GM19043 (cell line): ENCODE results near the gene NDUFB2.
"Not testable (repeated sequence)": the region's sequence is repeated elsewhere in the genome, so short reads cannot be mapped to it uniquely, and the experiment has no call there.

Experiments
- ATAC-seq: cut with Tn5 transposase; IDR thresholded peaks from one replicate; pipeline ENCODE4 v1.9.1; 2021; ENCODE audit warnings: low read depth; ENCODE audit not compliant: unreplicated experiment

NDUFB2 gene

GRCh38 chr7:140688341-140688740 is 8.2 kb upstream of the NDUFB2 start:
- no peak for ATAC-seq

DNA sequence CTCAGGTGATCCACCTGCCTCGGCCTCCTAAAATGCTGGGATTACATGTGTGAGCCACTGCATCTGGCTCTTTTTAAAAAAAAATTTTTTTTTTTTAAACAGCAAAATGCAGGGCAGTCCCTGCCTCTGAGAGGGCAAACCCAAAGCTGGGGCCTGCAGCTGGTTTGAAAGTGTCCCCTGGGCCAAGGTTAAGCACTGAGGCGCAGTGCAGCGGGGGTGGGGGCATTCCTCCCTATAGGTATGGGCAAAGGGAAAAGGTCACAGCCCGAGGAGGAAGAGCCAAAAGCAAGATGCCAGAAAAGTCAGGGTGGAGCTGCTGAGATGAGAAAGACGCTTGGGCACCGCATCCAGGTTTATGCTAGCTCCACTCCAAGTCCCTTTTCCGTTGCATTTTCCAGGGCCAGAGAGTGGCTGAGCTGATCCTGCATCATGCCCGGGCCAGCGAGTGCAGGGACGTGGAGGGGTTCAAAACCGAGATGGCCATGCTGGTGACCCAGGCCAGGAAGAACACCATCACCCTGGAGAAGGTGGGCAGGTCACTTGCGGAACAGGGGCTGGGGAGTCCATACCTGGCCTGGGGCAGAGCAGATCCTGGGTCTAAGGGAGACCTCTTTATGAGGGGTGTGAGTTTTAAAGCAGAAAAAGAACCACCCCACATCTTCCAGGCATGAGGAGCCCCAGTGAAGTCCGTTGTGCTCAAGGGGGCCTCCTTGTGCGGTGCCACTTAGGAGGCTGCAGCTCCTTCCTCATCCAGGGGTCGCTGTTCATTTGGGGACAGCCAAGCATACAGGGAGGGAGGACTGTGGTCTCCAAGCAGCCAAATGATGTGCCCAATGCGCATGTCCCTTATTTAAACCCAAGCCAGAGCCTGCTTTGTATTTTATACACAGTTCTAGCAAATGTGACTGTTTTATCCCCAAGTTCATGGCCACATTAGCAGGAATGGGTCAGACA is 7.0 kb upstream of the NDUFB2 start:
- ATAC-seq, result no peak

DNA sequence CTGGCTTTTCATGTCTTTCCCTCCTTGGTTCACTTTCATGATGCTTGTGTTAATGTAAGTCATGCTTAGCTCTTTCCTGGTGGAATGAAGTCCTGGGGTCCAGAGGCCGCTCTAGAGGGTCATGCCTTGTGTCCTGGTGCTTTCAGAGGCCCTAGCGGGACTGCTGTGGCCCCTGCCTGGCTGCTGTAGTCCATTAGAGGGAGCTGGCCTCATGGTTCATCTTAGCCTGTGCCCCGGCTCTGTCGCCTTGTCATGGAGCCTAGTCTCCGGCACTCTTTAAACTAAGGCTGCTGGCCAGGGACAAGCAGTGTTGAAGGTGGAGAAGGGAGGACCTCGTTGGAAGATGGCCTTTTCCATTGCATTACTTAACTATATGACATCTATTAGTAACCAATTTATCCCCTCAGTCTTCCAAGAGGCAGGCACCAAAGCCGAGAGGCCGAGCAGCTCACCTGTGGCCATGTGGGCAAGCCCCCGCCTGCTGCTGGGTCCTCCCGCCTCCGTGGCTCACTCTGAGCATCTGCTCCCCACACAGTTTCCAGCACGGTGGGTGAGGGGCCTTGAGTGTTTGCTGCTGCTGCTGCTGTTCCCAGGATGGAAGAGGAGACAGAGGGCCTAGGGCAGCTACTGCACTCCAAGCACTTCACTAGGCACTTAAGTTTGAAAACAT is 5.0 kb upstream of the NDUFB2 start:
- ATAC-seq, result no peak

- not testable (repeated sequence) for ATAC-seq
These were observed 2.7 kb upstream of the NDUFB2 start for GRCh38 chr7:140693849-140694248.

DNA sequence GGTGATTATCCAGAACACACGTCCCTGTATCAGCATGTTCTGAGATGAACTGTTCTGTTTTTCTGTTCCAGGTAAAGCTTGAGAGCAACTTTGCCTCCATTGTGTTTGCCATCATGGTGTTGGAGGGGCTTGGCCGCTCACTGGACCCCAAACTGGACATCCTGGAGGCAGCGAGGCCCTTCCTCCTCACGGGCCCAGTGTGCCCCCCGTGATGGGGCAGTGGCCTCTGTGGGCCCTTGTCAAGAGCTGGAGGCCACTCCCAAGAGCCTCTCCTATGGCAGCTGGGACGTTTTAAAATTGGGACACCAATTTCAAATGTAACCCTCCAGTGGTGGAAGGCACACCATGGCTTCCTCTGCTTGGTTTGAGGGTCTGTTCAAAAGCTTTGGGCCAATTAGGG is 1.9 kb upstream of the NDUFB2 start:
- no peak for ATAC-seq

DNA sequence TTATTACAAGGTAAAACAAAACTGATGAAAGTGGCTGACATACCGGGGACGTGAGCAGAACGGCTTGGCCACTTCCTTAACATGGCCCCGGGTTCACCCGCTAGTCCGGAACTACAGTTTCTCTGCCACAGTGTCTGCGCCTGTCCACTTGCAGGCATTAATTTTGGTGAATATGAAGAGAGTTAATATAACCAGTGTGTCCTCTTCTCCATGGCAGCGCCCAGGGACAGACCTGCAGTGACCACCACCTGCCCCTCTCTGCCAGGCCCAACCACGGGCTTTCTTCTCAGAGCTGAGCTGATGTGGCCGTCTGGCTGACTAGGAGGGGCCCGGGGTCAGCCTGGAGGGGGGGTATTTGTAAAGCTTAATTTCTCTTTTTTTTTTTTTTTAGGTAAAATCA is 1.1 kb upstream of the NDUFB2 start:
- ATAC-seq, result no peak

GRCh38 chr7:140696024-140696679 is 356 bp upstream of the NDUFB2 start:
- no peak for ATAC-seq

GRCh38 chr7:140697447-140698143 is 1.1 kb downstream of the NDUFB2 start:
- ATAC-seq, result no peak

DNA sequence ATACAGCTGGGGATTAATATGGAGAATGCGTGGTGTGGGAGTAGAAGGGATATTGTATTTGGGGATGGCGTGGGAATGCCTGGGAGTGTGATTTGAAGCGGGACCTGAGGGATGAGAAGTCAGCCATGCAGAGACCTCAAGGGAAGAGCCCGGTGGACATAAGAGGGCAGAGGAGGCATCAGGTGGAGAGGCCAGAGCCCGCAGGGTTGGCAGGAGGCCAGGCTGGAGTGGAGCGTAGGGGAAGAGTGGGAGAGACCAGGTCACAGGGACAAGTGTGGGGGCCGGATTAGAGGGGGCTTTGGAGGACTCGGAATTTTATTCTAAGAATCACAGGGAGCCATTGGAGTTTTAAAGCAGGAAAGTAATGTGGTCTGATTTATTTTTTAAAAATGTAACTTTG is 2.0 kb downstream of the NDUFB2 start:
- no peak for ATAC-seq

- ATAC-seq, result no peak
These were observed 6.3 kb downstream of the NDUFB2 start for GRCh38 chr7:140702774-140703173.

DNA sequence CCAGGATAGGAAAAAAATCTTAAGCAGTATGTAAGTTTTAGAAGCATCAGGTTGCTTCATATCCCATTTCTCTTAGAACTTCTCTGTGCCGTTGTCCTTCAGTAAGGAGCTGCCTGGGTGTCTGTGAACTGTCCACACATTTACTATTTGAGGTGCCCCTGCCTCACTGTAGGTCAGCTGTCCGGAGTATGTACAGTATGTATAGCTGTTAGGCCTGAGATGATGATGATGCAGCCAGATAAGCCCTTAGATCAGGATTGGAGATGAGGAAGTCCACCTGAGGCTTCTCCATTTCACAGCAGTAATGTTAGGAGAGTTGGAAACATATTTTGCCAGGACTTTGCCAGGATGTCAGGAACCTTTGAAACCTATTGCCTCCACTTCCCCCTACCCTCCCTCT is 7.7 kb downstream of the NDUFB2 start:
- no peak for ATAC-seq

DNA sequence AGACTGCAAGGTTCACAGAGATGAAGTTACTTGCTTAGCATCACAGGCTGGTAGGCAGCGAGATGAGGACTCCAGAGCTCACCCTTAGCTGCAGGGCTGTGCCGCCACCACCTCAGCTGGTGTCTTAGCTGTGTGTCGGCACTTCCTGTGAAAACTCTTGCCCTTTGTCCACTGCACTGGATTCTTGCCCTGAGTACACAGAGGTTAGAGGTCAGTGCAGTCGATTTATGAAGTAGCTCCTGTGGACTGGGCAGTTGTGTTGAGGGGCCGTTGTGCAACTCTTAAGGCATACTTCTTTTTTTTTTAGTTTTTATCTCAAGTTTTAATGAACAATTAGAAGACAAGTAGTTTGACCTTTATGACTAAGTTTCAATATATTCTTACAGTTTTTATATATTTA is 10.6 kb downstream of the NDUFB2 start:
- ATAC-seq, result no peak

- not testable (repeated sequence) for ATAC-seq
These were observed 12.3 kb downstream of the NDUFB2 start for GRCh38 chr7:140708764-140709163.

DNA sequence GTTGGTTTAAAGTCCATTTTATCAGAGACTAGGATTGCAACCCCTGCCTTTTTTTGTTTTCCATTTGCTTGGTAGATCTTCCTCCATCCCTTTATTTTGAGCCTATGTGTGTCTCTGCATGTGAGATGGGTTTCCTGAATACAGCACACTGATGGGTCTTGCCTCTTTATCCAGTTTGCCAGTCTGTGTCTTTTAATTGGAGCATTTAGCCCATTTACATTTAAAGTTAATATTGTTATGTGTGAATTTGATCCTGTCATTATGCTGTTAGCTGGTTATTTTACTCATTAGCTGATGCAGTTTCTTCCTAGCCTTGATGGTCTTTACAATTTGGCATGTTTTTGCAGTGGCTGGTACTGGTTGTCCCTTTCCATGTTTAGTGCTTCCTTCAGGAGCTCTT is 15.9 kb downstream of the NDUFB2 start:
- not testable (repeated sequence) for ATAC-seq

- no peak for ATAC-seq
These were observed 18.0 kb downstream of the NDUFB2 start for GRCh38 chr7:140714331-140715040.

DNA sequence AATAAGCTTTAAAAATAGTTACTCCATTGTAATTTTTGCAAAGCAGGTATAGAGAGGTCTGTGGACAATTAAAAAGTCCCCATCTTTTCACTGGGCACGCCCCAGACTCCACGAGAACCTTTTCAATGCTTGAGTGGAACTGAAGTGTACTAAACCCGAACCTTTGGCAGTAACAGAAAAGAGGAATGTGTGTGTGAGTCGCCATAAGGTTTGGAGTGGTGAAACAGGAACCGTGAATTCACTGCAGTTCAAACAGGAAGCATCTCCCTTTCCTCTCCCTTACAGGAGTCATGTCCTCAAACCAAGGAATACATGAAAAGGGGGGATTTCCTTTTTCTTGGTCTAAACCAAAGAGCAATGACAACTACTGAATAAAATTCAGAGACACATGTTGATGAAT is 23.2 kb downstream of the NDUFB2 start:
- ATAC-seq, result no peak

DNA sequence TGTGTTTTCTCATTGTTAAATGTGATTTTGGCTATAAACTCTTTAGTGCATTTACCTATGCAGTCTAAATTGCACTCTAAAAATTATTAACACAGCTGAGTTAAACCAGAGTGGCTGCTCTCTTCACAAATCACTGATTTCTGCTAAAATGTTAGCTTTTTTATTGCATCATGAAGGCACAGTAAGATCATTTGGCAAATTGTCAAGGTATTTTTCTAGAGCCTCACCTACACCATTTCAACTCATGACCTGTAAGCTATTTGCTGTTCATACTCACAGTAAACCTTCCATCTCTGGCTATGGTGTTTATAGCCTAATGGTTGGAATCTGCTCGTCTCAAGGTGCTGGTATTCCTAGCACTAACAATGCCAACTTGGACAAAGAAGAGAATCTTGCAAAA is 25.7 kb downstream of the NDUFB2 start:
- no peak for ATAC-seq

DNA sequence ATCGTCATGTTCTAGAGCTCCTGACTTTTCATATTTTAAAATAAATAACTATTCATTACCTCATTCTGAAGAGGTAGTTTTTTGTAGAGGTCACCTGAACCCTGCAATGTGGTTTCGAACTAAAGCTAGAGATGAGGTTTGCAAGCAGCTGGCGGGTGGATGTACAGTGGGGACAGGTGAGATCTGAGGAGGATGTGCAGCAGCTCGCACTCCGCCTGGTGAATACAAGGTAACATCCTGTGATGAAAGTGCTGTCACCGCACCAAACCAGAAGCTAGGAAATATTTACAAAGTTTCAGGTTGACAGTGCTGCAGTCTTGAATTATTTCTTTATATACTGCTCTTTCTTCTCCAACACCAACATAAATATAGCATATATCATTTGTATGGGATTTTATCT is 26.5 kb downstream of the NDUFB2 start:
- no peak for ATAC-seq

DNA sequence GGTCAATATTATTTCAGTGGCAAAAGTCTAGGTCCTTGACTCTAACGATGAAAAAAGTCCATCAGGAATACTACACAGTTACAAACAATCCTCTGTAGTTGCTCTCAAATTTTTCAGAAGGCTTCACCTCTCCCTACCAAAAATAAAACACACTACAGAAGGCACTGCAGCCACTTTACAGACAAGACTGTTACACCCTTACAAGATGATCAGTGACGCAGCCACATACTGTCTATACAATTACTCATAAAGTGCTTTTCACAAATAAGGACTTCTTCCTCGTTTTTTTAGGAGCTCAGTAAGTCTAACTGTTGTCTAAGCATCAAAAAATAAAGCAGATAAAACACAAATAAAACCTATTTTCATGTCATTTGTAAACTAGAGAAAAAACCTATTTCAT is 27.1 kb downstream of the NDUFB2 start:
- ATAC-seq, result no peak

GRCh38 chr7:140724706-140725105 is 28.2 kb downstream of the NDUFB2 start:
- no peak for ATAC-seq
